ENCODE measurements around the gene CES5A.
"Not testable (repeated sequence)": the region's sequence is repeated elsewhere in the genome, so short reads cannot be mapped to it uniquely, and the experiment has no call there.

The CES5A gene, protein sequence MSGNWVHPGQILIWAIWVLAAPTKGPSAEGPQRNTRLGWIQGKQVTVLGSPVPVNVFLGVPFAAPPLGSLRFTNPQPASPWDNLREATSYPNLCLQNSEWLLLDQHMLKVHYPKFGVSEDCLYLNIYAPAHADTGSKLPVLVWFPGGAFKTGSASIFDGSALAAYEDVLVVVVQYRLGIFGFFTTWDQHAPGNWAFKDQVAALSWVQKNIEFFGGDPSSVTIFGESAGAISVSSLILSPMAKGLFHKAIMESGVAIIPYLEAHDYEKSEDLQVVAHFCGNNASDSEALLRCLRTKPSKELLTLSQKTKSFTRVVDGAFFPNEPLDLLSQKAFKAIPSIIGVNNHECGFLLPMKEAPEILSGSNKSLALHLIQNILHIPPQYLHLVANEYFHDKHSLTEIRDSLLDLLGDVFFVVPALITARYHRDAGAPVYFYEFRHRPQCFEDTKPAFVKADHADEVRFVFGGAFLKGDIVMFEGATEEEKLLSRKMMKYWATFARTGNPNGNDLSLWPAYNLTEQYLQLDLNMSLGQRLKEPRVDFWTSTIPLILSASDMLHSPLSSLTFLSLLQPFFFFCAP

DNA sequence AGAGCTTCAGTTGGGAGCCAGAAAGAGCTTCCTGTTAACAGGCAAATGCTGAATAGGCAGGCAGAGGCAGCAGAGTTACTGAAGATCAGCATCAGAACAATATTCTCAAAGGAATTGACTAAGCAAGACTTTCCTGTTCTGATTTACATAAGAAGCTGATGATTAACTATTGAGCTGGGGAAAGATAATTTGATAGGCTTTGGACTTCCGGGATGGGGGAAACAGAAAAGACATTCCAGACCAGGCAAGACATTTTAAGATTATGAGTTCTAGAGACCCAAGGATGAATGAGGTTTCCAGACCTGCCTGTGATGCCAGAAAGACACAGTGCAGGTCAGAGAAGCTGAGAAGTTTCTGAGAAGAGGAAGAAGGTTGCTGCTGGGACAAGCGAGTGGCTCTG, at the start of gene CES5A:
Gene CES5A (minus strand): TSS at position 101 of the 400 bp plus-strand sequence. CDS start 152 bp downstream, outside the sequence.
- no peak for DNase-seq (ENCODE audit: low read depth in 1 of 2, low spot score in 1 of 2)
- in situ Hi-C loops (cut with HindIII; ENCODE audit: low pct_unique_long_range_greater_than_20kb, low sequenced_read_pairs) = no loop called here

GRCh38 chr16:55922662-55923061, 47.5 kb upstream of the CES5A start:
- TF ChIP-seq JUND (IDR thresholded peaks at IDR 0.05; ENCODE audit: low read depth) = no peak
- in situ Hi-C loops (cut with HindIII; ENCODE audit: low pct_unique_long_range_greater_than_20kb, low sequenced_read_pairs) = no loop called here
- no peak for DNase-seq (ENCODE audit: low read depth in 1 of 2, low spot score in 1 of 2)

More for the DNA sequence above, at the start of gene CES5A:
- no peak for TF ChIP-seq JUND (IDR thresholded peaks at IDR 0.05; ENCODE audit: low read depth)

DNA sequence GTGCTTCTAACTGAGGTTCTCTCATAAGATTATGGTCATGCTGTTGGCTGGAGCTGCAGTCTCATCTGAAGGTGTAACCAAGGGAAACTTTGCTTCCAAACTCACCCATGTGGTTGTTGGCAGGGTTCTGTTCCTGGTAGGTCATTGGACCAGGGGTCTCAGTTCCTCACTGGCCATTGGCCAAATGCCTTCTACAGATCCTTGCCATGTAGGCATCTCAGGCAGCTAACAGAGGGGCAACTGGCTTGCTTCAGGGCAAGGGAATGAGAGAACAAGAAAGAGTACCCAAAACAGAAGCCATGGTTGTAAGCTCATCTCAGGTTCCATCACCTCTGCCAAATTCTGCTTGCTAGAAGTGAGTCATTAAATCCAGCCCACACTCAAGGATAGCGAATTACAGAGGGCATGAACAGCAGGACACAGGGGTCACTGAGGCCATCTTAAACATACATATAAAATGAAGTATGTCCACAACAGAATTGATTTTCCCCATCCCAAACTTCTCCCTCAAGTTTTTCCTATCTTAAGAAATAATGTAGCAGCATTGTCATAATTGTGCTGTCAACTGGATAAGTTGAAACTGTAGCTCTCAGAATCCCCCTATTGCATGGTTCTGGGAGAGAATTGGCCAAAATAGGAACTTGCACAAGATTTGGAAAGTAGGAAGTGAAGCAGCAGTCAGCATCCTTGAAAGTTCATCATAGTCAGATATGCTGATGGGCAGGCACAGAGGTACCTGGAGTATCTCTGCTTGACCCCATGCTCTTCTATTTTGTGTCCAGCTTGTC, 42.4 kb upstream of the CES5A start:
- no peak for TF ChIP-seq JUND (IDR thresholded peaks at IDR 0.05; ENCODE audit: low read depth)
- in situ Hi-C loops (cut with HindIII; ENCODE audit: low pct_unique_long_range_greater_than_20kb, low sequenced_read_pairs) = no loop called here
- DNase-seq (ENCODE audit: low read depth in 1 of 2, low spot score in 1 of 2) = no peak

- no peak for TF ChIP-seq JUND (IDR thresholded peaks at IDR 0.05; ENCODE audit: low read depth)
- in situ Hi-C loops (cut with HindIII; ENCODE audit: low pct_unique_long_range_greater_than_20kb, low sequenced_read_pairs) = no loop called here
- no peak for DNase-seq (ENCODE audit: low read depth in 1 of 2, low spot score in 1 of 2)
Measured at GRCh38 chr16:55915096-55915827, 40.1 kb upstream of the CES5A start.

DNA sequence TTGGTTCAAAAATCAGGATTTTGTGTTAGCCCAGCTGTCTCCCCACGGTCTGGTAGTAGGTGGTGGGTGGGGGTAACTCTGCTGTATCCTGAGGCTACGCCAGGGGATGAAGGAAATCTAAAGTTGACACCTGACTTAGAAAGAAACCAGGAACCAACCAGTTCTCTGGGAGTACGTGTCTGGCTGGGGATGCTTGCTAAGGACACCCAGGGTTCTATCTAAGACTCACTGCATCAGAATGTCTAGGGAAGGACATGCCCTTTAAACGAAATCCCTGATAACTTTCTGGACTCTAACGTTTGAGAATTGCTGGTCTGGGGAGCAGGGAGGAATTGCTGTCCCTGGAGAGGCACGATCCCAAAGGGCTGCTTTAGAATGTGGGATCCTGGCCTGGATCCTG, 39.2 kb upstream of the CES5A start:
- in situ Hi-C loops (cut with HindIII; ENCODE audit: low pct_unique_long_range_greater_than_20kb, low sequenced_read_pairs) = no loop called here
- no peak for TF ChIP-seq JUND (IDR thresholded peaks at IDR 0.05; ENCODE audit: low read depth)
- DNase-seq (ENCODE audit: low read depth in 1 of 2, low spot score in 1 of 2) = no peak

GRCh38 chr16:55913716-55914115, 38.5 kb upstream of the CES5A start:
- no peak for TF ChIP-seq JUND (IDR thresholded peaks at IDR 0.05; ENCODE audit: low read depth)
- in situ Hi-C loops (cut with HindIII; ENCODE audit: low pct_unique_long_range_greater_than_20kb, low sequenced_read_pairs) = no loop called here

DNA sequence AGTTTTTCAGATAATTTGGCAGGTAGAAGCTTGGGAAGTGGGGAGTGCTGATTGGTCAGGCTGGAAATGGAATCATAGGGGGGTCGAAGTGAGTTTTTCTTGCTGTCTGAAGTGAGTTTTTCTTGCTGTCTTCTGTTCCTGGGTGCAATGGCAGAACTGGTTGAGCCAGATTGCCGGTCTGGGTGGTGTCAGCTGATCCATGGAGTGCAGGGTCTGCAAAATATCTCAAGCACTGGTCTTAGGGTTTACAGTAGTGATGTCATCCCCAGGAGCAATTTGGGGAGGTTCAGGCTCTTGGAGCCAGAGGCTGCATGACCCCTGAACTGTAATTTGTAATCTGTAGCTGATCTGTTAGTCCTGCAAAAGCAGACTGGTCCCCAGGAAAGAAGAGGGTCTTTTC, 37.9 kb upstream of the CES5A start:
- DNase-seq (ENCODE audit: low read depth in 1 of 2, low spot score in 1 of 2) = peak in 1 of 2 experiments; percentile 1
- in situ Hi-C loops (cut with HindIII; ENCODE audit: low pct_unique_long_range_greater_than_20kb, low sequenced_read_pairs) = not testable (repeated sequence)

More at GRCh38 chr16:55913716-55914115, 38.5 kb upstream of the CES5A start:
- DNase-seq (ENCODE audit: low read depth in 1 of 2, low spot score in 1 of 2) = peak in 1 of 2 experiments; percentile 11

GRCh38 chr16:55912022-55912421, 36.8 kb upstream of the CES5A start:
- no peak for DNase-seq (ENCODE audit: low read depth in 1 of 2, low spot score in 1 of 2)
- in situ Hi-C loops (cut with HindIII; ENCODE audit: low pct_unique_long_range_greater_than_20kb, low sequenced_read_pairs) = no loop called here
- no peak for TF ChIP-seq JUND (IDR thresholded peaks at IDR 0.05; ENCODE audit: low read depth)

GRCh38 chr16:55911616-55912015, 36.4 kb upstream of the CES5A start:
- in situ Hi-C loops (cut with HindIII; ENCODE audit: low pct_unique_long_range_greater_than_20kb, low sequenced_read_pairs) = no loop called here
- no peak for DNase-seq (ENCODE audit: low read depth in 1 of 2, low spot score in 1 of 2)
- TF ChIP-seq JUND (IDR thresholded peaks at IDR 0.05; ENCODE audit: low read depth) = no peak

- in situ Hi-C loops (cut with HindIII; ENCODE audit: low pct_unique_long_range_greater_than_20kb, low sequenced_read_pairs) = no loop called here
- no peak for TF ChIP-seq JUND (IDR thresholded peaks at IDR 0.05; ENCODE audit: low read depth)
Measured at GRCh38 chr16:55909876-55910275, 34.7 kb upstream of the CES5A start.

DNA sequence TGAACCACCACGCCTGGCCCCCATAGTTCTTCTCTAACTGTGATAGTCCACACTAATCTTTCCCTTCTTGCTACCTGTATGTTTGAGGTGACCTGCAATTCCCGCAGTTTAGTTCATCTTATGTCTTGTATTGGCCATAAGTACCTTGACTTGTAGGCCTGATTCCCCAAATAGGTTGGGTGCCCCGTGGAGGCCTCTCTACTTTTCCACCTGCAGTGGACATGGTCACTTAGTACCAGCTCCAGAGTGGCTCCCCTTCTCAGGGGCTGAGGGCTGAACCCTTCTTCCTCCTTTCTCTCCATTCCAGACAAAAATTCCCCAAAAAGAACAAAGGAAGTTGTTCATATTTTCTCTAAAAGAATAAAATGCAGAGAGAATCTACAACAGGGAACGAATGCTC, 33.5 kb upstream of the CES5A start:
- in situ Hi-C loops (cut with HindIII; ENCODE audit: low pct_unique_long_range_greater_than_20kb, low sequenced_read_pairs) = no loop called here
- no peak for TF ChIP-seq JUND (IDR thresholded peaks at IDR 0.05; ENCODE audit: low read depth)
- DNase-seq (ENCODE audit: low read depth in 1 of 2, low spot score in 1 of 2) = no peak

More at GRCh38 chr16:55909876-55910275, 34.7 kb upstream of the CES5A start:
- DNase-seq (ENCODE audit: low read depth in 1 of 2, low spot score in 1 of 2) = no peak

DNA sequence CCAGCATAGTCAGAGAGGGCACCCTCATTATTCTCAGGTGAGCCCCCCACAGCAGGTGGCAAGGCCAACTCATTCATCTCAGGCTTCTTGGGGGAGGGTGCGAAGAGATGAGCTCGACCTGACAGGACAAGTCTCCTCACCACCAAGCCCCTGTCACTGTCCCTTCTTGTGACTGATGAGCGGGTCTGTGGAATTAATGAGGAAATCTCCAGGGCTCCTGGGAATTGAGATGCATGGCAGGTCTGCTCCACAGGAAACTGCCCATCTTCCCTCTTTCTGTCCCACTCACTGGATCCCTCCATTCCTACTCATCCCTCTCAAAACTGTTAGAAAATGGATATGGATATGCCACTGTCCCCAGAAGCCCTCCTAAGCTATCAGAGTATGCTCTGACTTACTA, 32.5 kb upstream of the CES5A start:
- in situ Hi-C loops (cut with HindIII; ENCODE audit: low pct_unique_long_range_greater_than_20kb, low sequenced_read_pairs) = no loop called here
- DNase-seq (ENCODE audit: low read depth in 1 of 2, low spot score in 1 of 2) = no peak
- TF ChIP-seq JUND (IDR thresholded peaks at IDR 0.05; ENCODE audit: low read depth) = no peak

All from T47D (cell line).